Esophagus squamous epithelium (tissue), 4 donors: ENCODE measurements around the gene CDH13.

Experiments
- CTCF ChIP-seq, 6 experiments: fragments of 450-650 bp in 4 of 6; fragments of 200-600 bp in 2 of 6; sonication (generic) in 2 of 6; IDR thresholded peaks; one replicate each; pipeline ENCODE4 v1.5.1; 2016 to 2019; ENCODE audit warnings: antibody characterized with exemption in 6 of 6, mild to moderate bottlenecking in 4 of 6, moderate library complexity in 4 of 6
- POLR2A ChIP-seq, 4 donors: fragments of 450-650 bp; IDR thresholded peaks; one replicate each; pipeline ENCODE4 v1.6.1; 2017; ENCODE audit warnings: antibody characterized with exemption in 4 of 4, mild to moderate bottlenecking in 4 of 4, moderate library complexity in 3 of 4

DNA sequence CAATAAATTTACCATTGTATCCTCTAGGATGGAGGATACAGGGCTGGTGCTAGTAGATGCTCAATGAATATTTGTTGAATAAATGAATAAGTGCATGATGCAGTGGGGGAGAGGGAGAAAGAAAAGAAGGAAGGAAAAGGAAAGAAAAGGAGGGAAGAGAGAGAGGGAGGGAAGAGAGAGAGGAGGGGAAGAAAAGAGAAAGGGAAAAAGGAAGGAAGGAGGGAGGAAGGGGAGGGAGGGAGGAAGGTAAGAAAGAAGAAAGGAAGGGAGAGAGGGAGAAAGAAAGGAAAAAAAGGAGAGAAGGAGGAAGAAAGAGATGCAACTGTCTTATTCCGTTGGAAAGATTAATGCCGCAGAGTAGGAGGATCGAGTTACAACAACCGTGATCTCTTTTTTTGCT, 1211.4 kb downstream of the CDH13 start:
- TF ChIP-seq CTCF (IDR thresholded peaks at IDR 0.05) (no peak), POLR2A (IDR thresholded peaks at IDR 0.05) (no peak)
